HepG2 (cell line): ENCODE data around the gene OBSL1. TPM values are rescaled to one million over a fixed set of nuclear protein-coding genes. Genes with fewer than 3 reads are reported as not detected.

Experiments used
- ATAC-seq: fragments of 200-7000 bp; cut with Tn5 transposase; 3 replicates; pipeline ENCODE4 v1.9.1; 2020; ENCODE audit warnings: mild to moderate bottlenecking, moderate library complexity
- BruUV-seq: library from RNA; stranded (reverse); fragments of 400-500 nt; replicated peaks from 2 replicates; lab custom pipeline; 2021; lab: Mats Ljungman, UMichigan
- CTCF ChIA-PET: fragments of 300-600 bp; formaldehyde crosslinking; extraction: SDS; loops from one replicate; lab custom pipeline; 2021; ENCODE audit warnings: low total read pairs, inconsistent platforms, low intra/inter-chr PET ratio; lab: Yijun Ruan, JAX
- POLR2A ChIA-PET: fragments of 350-600 bp; sonication (Branson Sonifier 250); formaldehyde crosslinking; loops from one replicate; lab custom pipeline; 2020; ENCODE audit warnings: antibody characterized with exemption, inconsistent platforms; lab: Yijun Ruan, JAX
- DNase-seq: peaks from one replicate; pipeline ENCODE4 v3.0.0-alpha.2; 2015; ENCODE audit warnings: low spot score
- FAIRE-seq: peaks from 3 replicates; lab custom pipeline; 2011; peaks lifted over from hg19 to GRCh38; lab: Jason Lieb, UNC
- H2AFZ ChIP-seq: one replicate; pipeline ENCODE4 v1.6.1; 2011; ENCODE audit warnings: low read length, inconsistent platforms
- H3K27ac ChIP-seq: fragments of 300-600 bp; 3 replicates; pipeline ENCODE4 v1.8.0; 2011; ENCODE audit warnings: mixed run types, mild to moderate bottlenecking, mixed read lengths, low read length, inconsistent platforms; ENCODE audit not compliant: insufficient read depth; ENCODE audit errors: extremely low read length
- H3K27me3 ChIP-seq, 2 experiments: fragments of 200-600 bp in 1 of 2; 2 replicates in 1 of 2; 3 replicates in 1 of 2; pipeline versions ENCODE4 v1.6.0 to v1.8.0; 2011; ENCODE audit warnings: low read length in 2 of 2, mild to moderate bottlenecking in 2 of 2, moderate library complexity in 2 of 2, inconsistent platforms in 1 of 2; ENCODE audit not compliant: insufficient read depth in 2 of 2, control insufficient read depth in 1 of 2
- H3K36me3 ChIP-seq, 2 experiments: fragments of 200-600 bp in 1 of 2; replicated peaks in 1 of 2; 2 replicates in 1 of 2; 3 replicates in 1 of 2; pipeline versions ENCODE4 v1.5.1 to v1.8.0; 2011; ENCODE audit warnings: low read length in 2 of 2, inconsistent platforms in 1 of 2; ENCODE audit not compliant: insufficient read depth in 2 of 2, control insufficient read depth in 1 of 2
- H3K4me1 ChIP-seq: 2 replicates; pipeline ENCODE4 v1.5.1; 2012; ENCODE audit warnings: low read length, inconsistent platforms; ENCODE audit not compliant: insufficient read depth
- H3K4me2 ChIP-seq: 2 replicates; pipeline ENCODE4 v1.6.0; 2011; ENCODE audit warnings: low read depth, low read length, inconsistent platforms
- H3K4me3 ChIP-seq, 3 experiments: fragments of 200-600 bp in 1 of 3; sonication (generic), shearing (Covaris generic) in 1 of 3; replicated peaks in 1 of 3; 2 replicates each; pipeline ENCODE4 v1.5.1; 2011 to 2016; ENCODE audit warnings: low read length in 3 of 3, inconsistent platforms in 2 of 3, low read depth in 2 of 3, mild to moderate bottlenecking in 2 of 3, control low read depth in 1 of 3, mixed read lengths in 1 of 3; ENCODE audit not compliant: insufficient read depth in 1 of 3
- H3K79me2 ChIP-seq: one replicate; pipeline ENCODE4 v1.6.1; 2011; ENCODE audit warnings: low read length, inconsistent platforms; ENCODE audit not compliant: insufficient read depth
- H3K9ac ChIP-seq: 2 replicates; pipeline ENCODE4 v1.6.0; 2011; ENCODE audit warnings: mild to moderate bottlenecking, low read depth, low read length, inconsistent platforms; ENCODE audit not compliant: insufficient read depth
- H3K9me3 ChIP-seq: 2 replicates; pipeline ENCODE4 v1.5.1; 2012; ENCODE audit warnings: mild to moderate bottlenecking, low read length
- H4K20me1 ChIP-seq: 2 replicates; pipeline ENCODE4 v1.6.0; 2011; ENCODE audit warnings: inconsistent platforms, mild to moderate bottlenecking, low read length, moderate library complexity; ENCODE audit not compliant: insufficient read depth
- AGO2 ChIP-seq: fragments of 200-400 bp; formaldehyde crosslinking; optimal IDR thresholded peaks from 2 replicates; pipeline ENCODE3; 2017; ENCODE audit warnings: mild to moderate bottlenecking, low read depth, low read length, moderate library complexity
- EZH2 ChIP-seq: conservative IDR thresholded peaks from 2 replicates; pipeline ENCODE4 v1.6.1; 2012; ENCODE audit warnings: mild to moderate bottlenecking, low read depth, low read length, moderate library complexity
- MBD4 ChIP-seq: IDR thresholded peaks from 2 replicates; pipeline ENCODE4 v1.6.1; 2012; ENCODE audit warnings: low read length, inconsistent platforms, borderline replicate concordance
- NCOA1 ChIP-seq: sonication (generic); formaldehyde crosslinking; IDR thresholded peaks from 2 replicates; pipeline ENCODE4 v1.9.0; 2021; ENCODE audit warnings: missing genetic modification reagents
- POLR2A ChIP-seq, 2 experiments: IDR thresholded peaks; 2 replicates each; pipeline ENCODE4 v1.6.1; 2011; ENCODE audit warnings: low read depth in 2 of 2, low read length in 2 of 2, mild to moderate bottlenecking in 1 of 2, moderate library complexity in 1 of 2; ENCODE audit not compliant: insufficient read depth in 1 of 2
- POLR2G ChIP-seq: fragments of 200-400 bp; formaldehyde crosslinking; IDR thresholded peaks from 2 replicates; pipeline ENCODE4 v1.6.1; 2018; ENCODE audit warnings: mild to moderate bottlenecking, low read depth, low read length, moderate library complexity
- RBFOX2 ChIP-seq: fragments of 200-400 bp; formaldehyde crosslinking; IDR thresholded peaks from 2 replicates; pipeline ENCODE4 v1.6.1; 2017; ENCODE audit warnings: low read depth, mild to moderate bottlenecking, low read length
- RBM22 ChIP-seq: fragments of 200-400 bp; formaldehyde crosslinking; optimal IDR thresholded peaks from 2 replicates; pipeline ENCODE3; 2017; ENCODE audit warnings: mild to moderate bottlenecking, low read length, moderate library complexity
- SIX4 ChIP-seq: sonication (generic); formaldehyde crosslinking; IDR thresholded peaks from 2 replicates; pipeline ENCODE4 v1.4.0; 2020; ENCODE audit warnings: missing genetic modification reagents
- ZMYM3 ChIP-seq: sonication (generic); formaldehyde crosslinking; IDR thresholded peaks from 2 replicates; pipeline ENCODE4 v1.5.1; 2020; ENCODE audit warnings: mild to moderate bottlenecking, missing genetic modification reagents
- ZNF446 ChIP-seq: sonication (generic); formaldehyde crosslinking; IDR thresholded peaks from 2 replicates; pipeline ENCODE4 v1.5.0; 2020; ENCODE audit warnings: mild to moderate bottlenecking, missing genetic modification reagents
- WGBS: methylation state at CpG from one replicate; pipeline ENCODE4 v1.1.6; 2017; ENCODE audit warnings: low lambda C conversion rate; 5-methylcytosine and 5-hydroxymethylcytosine counted together
- in situ Hi-C: cut with HindIII; loops from 2 replicates; pipeline ENCODE4 v1.10.0; 2017; ENCODE audit warnings: low pct_unique_long_range_greater_than_20kb; ENCODE audit not compliant: extremely low pct_ligation_motif_present
- intact Hi-C: fragments of 100-400 bp; cut with micrococcal nuclease; formaldehyde crosslinking; loops from one replicate; pipeline ENCODE4 v1.10.0; 2022; ENCODE audit not compliant: unreplicated experiment
- polyA plus RNA-seq, 8 experiments: library from polyadenylated mRNA; depleted of rRNA in 3 of 8; stranded (reverse) in 7 of 8; unstranded in 1 of 8; fragments of >200 nt; fragmentation: Illumina TruSeq in 4 of 8; extraction: Trizol in 4 of 8; gene quantifications; 2 replicates each; pipeline versions ENCODE4 v1.2.1 to v1.2.3, GENCODE V29; 2011 to 2016; ENCODE audit warnings: low read depth in 4 of 8, missing spikeins in 1 of 8, mixed read lengths in 1 of 8; ENCODE audit not compliant: insufficient read depth in 1 of 8
- total RNA-seq, 5 experiments: library from RNA; depleted of rRNA; stranded (reverse); fragments of >200 nt; fragmentation: Illumina TruSeq; extraction: Trizol; gene quantifications; 2 replicates each; pipeline ENCODE4 v1.2.3, GENCODE V29; 2016; ENCODE audit warnings: low read depth in 1 of 5

The OBSL1 gene
- total and polyA plus RNA-seq, 2 of the 13 experiments (the other 11 are each of a cell fraction or from before 2014, with no cell fraction given): 86.7 to 218 TPM

DNA sequence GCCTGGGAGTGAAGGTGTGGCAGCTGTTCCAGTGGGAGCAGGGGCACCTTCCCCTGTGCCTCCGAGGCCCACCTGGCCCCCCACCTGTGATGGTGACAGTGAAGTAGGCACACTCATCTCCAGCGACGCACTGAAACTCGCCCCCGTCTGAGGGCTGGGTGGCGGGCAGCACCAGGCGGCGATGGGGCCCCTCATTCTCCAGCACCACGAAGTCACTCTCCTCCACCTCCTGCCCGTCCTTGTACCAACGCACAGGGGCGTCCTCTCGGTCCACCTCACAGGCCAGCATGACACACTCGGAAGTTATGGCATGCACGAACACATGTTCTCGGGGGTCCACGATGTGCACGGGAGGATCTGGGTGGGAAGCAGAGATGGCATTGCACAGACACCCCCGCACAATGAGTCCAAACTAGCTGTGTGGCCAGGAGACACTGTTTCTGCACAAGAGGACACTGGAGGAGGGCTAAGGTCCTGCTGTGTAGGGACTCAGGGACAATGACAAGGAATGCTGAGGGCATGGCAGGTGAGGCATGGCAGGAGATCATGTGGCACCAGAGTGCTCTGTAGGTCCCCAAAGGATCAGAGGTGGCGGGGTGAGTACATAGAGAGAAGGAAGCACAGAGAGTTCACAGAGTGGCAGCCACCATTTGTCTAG is 7.9 kb downstream of the OBSL1 start:
- no peak for DNase-seq
- TF ChIP-seq MBD4 (no peak), ZNF446 (CRISPR knock-in tag) (0 out of 2 replicates have a peak, but pooled peaks have one; percentile 42), AGO2 (peak; percentile 92), POLR2G (peak; percentile 12; the same call in 1 of the 2 replicates), POLR2A (IDR thresholded peaks at IDR 0.05; ENCODE audit: insufficient read depth in 1 of 2, low read depth in 2 of 2, low read length in 2 of 2) (0 out of 4 replicates have a peak, but pooled peaks of 1 of the 2 experiments have one; percentile 20), NCOA1 (CRISPR knock-in tag) (no peak), RBFOX2 (peak; percentile 60), ZMYM3 (no peak), SIX4 (CRISPR knock-in tag) (no peak), EZH2 (no peak), RBM22 (peak; percentile 78)
- CTCF ChIA-PET: no interaction called here
- no peak overlapping the region for H3K4me3 ChIP-seq
- peaks cover 20 to 39% of the 10 kb centered on the region in 2 experiments; a peak in 4 of 5 replicates for H3K36me3 ChIP-seq
- H3K79me2 ChIP-seq: no peaks in the 10 kb centered on the region
- H3K27me3 ChIP-seq: no peaks in the 10 kb centered on the region
- in situ Hi-C loops: loop anchor here (5.0 kb wide), 1 partner anchor 34 kb away; the partner anchor contains the start of gene STK11IP
- 98% methylated on average over 19 of the region's 20 CpGs for WGBS
- H3K4me2 ChIP-seq: no peak overlapping the region
- POLR2A ChIA-PET: interaction anchor here (1.6 to 4.2 kb wide), 4 partner anchors 8 to 33 kb away, joined by 6 to 45 read pairs (median 24); partner anchors contain the start of genes CHPF, INHA, OBSL1 and STK11IP
- no peaks in the 10 kb centered on the region for H4K20me1 ChIP-seq
- FAIRE-seq: no peak
- no peak overlapping the region for H2AFZ ChIP-seq
- intact Hi-C loops: loop anchor here (5.0 kb wide), 1 partner anchor 34 kb away; the partner anchor contains the start of gene STK11IP
- H3K9ac ChIP-seq: no peak overlapping the region
- H3K9me3 ChIP-seq: no peaks in the 10 kb centered on the region
- no TSS peak for BruUV-seq
- peaks cover 46% of the 10 kb centered on the region for H3K4me1 ChIP-seq
- no peak for ATAC-seq
- no peak overlapping the region for H3K27ac ChIP-seq
